Measurements from ENCODE around the gene CLDN34. TPM values are rescaled to one million over a fixed set of nuclear protein-coding genes. Genes with fewer than 3 reads are reported as not detected.

The CLDN34 gene
- total RNA-seq, 1 donor from 2014 or later: 0.33 TPM

- no peak for TF ChIP-seq CTCF (conservative IDR thresholded peaks at IDR 0.05)
- H3K9me3 Mint-ChIP-seq: peaks cover 18% of the 10 kb centered on the region
- H3K4me3 Mint-ChIP-seq: no peak overlapping the region
- H3K4me1 Mint-ChIP-seq: peaks cover 58% of the 10 kb centered on the region
- peaks cover 10% of the 10 kb centered on the region for H3K36me3 Mint-ChIP-seq (ENCODE audit: low read depth)
- no peaks in the 10 kb centered on the region for H3K27me3 Mint-ChIP-seq (ENCODE audit: low read depth)
- DNase-seq (ENCODE audit: low read depth, low spot score): no peak
- H3K27ac Mint-ChIP-seq (ENCODE audit: unreplicated experiment): no peak overlapping the region
Observed at GRCh38 chrX:9926002-9926401, 41.2 kb upstream of the CLDN34 start.

GRCh38 chrX:9927698-9928482 is 39.3 kb upstream of the CLDN34 start:
- Mint-ChIP-seq H3K4me3 (peak overlapping the region; percentile 73), H3K27ac (ENCODE audit: unreplicated experiment) (peak overlapping the region; percentile 96)

GRCh38 chrX:9935436-9935835 is 31.7 kb upstream of the CLDN34 start:
- Mint-ChIP-seq H3K9me3 (no peaks in the 10 kb centered on the region), H3K4me1 (peaks cover 10% of the 10 kb centered on the region), H3K36me3 (ENCODE audit: low read depth) (peaks cover 14% of the 10 kb centered on the region), H3K27me3 (ENCODE audit: low read depth) (no peaks in the 10 kb centered on the region), H3K27ac (ENCODE audit: unreplicated experiment) (no peak overlapping the region), H3K4me3 (no peak overlapping the region)
- DNase-seq (ENCODE audit: low read depth, low spot score): no peak
- no peak for TF ChIP-seq CTCF (conservative IDR thresholded peaks at IDR 0.05)

More at GRCh38 chrX:9927698-9928482, 39.3 kb upstream of the CLDN34 start:
- Mint-ChIP-seq H3K36me3 (ENCODE audit: low read depth) (peaks cover 12% of the 10 kb centered on the region), H3K9me3 (peaks cover 7% of the 10 kb centered on the region), H3K4me1 (peaks cover 42% of the 10 kb centered on the region), H3K27me3 (ENCODE audit: low read depth) (no peaks in the 10 kb centered on the region)
- DNase-seq (ENCODE audit: low read depth, low spot score): peak; percentile 13
- TF ChIP-seq CTCF (conservative IDR thresholded peaks at IDR 0.05): no peak

- no peaks in the 10 kb centered on the region for H3K9me3 Mint-ChIP-seq
- H3K27ac Mint-ChIP-seq (ENCODE audit: unreplicated experiment): no peak overlapping the region
- no peak for DNase-seq (ENCODE audit: low read depth, low spot score)
- no peaks in the 10 kb centered on the region for H3K27me3 Mint-ChIP-seq (ENCODE audit: low read depth)
- no peak overlapping the region for H3K4me3 Mint-ChIP-seq
- peaks cover 14% of the 10 kb centered on the region for H3K4me1 Mint-ChIP-seq
- no peak for TF ChIP-seq CTCF (conservative IDR thresholded peaks at IDR 0.05)
- peaks cover 11% of the 10 kb centered on the region for H3K36me3 Mint-ChIP-seq (ENCODE audit: low read depth)
Observed at GRCh38 chrX:9937761-9938160, 29.4 kb upstream of the CLDN34 start.

- H3K9me3 Mint-ChIP-seq: no peaks in the 10 kb centered on the region
- no peak overlapping the region for H3K27ac Mint-ChIP-seq (ENCODE audit: unreplicated experiment)
- H3K27me3 Mint-ChIP-seq (ENCODE audit: low read depth): no peaks in the 10 kb centered on the region
- peaks cover 9% of the 10 kb centered on the region for H3K36me3 Mint-ChIP-seq (ENCODE audit: low read depth)
- no peak for DNase-seq (ENCODE audit: low read depth, low spot score)
- peaks cover 11% of the 10 kb centered on the region for H3K4me1 Mint-ChIP-seq
- TF ChIP-seq CTCF (conservative IDR thresholded peaks at IDR 0.05): no peak
- H3K4me3 Mint-ChIP-seq: no peak overlapping the region
Observed at GRCh38 chrX:9938516-9938915, 28.6 kb upstream of the CLDN34 start.
